Bone marrow (tissue), 2 donors: Measurements from ENCODE around the gene OGA.

Experiments
- DNase-seq, 2 donors: peaks; one replicate each; lab custom pipeline; 2025; lab: John Stamatoyannopoulos, UW

Gene OGA

GRCh38 chr10:101758858-101759257 lies 59.4 kb downstream of the OGA start:
- no peak for DNase-seq

- no peak for DNase-seq
Observed at GRCh38 chr10:101752241-101752640, 66.0 kb downstream of the OGA start.

- DNase-seq = no peak
Observed at GRCh38 chr10:101749047-101750016, 68.9 kb downstream of the OGA start.

GRCh38 chr10:101748496-101748895 lies 69.7 kb downstream of the OGA start:
- no peak for DNase-seq

- no peak for DNase-seq
Observed at GRCh38 chr10:101745074-101745696, 73.1 kb downstream of the OGA start.

- no peak for DNase-seq
Observed at GRCh38 chr10:101744267-101744666, 74.0 kb downstream of the OGA start.

GRCh38 chr10:101741938-101742337 lies 76.3 kb downstream of the OGA start:
- DNase-seq = no peak

- DNase-seq = no peak
Observed at GRCh38 chr10:101736666-101737065, 81.6 kb downstream of the OGA start.
